KBM-7 (cell line): ENCODE results near the gene BCR.
A peak's percentile ranks its signal among the peaks of the same experiment; 100 is the strongest.

Source experiments
- DNase-seq: peaks from one replicate; pipeline ENCODE4 v3.0.0-alpha.2; 2015
- in situ Hi-C: fragments of 300-500 bp; cut with MboI; formaldehyde crosslinking; loops from 2 replicates; pipeline ENCODE4 v1.14.3; 2020; ENCODE audit warnings: low sequenced_read_pairs, low pct_unique_long_range_greater_than_20kb, mixed read lengths

Gene BCR

DNA sequence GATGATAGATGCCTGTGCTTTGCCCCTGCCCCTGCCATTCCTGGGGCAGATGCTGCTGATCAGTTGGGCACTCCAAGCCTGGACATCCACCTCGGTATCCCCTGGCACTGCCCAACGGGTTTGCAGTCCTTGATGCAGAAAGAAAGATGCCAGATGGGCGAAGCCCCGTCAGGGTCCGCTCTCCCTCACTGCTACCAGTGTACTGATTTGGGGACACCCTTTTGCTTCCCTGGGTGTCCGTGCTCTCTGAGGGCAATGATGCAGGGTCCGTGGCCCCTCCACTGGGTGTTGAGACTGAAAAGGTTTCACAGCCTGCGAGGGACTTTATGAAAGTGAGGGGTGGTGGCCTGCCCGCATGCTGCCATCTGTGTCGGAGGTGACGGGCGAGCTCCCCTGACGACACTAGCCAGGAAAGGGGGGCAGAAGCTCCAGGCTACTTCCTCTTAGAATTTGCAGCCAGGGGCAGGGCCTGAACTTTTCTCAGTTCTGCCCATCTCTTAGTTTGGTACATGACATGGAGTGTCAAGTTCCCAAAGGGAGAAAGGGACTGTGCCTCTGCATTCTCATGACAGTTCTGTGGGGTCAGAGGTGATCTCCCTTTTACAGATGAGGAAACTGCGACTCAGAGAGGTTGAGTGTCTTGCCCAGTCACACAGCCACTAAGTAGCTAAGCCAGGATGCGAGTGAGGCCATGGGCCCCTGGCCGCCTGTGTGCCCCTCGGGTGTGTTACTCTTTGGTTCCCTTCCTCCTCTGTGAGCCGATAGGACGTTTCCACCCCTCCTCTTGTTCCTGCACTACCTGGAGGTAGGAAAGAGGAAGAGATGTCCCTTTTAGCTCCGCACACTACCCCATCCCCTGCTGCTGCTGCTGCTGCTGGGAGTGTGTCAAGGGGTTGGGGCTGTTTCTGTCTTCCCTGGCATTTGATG, 96.6 kb downstream of the BCR start:
- no peak for DNase-seq
- in situ Hi-C loops = no loop called here

DNA sequence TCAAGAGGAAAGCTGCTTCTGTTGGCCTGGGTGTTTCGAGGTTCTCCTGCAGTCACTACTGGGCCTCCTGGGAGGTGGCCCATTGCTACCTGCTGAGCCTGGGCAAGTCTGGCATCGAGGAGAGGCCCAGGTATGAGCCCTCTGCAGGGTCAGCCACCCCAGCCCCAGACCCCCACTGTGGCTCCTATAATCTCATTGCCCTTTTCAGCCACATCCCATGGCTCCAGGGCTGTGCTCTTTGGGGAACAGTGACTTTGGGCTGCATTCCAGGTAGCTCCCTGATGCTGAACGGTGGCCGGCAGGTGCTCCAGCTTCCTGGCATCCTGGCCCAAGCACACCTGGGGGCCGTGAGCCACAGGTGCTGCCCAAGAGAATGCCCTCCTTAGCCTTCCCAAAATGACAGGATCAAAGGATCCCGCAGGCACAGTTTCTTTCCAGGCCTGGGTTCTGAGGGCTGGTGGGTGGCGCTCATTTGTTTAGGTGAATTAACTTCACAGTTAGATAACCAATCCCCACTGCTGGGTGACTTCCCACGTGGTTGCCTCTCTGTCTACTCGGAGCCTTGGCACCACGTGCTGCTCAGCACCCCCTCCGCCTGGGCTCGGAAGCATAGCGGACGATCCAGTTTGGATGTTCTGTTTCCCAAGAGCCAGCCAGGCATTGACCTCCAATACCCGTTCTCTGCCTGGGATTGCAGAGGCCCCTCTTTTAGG, 97.4 kb downstream of the BCR start:
- in situ Hi-C loops = no loop called here
- no peak for DNase-seq

DNA sequence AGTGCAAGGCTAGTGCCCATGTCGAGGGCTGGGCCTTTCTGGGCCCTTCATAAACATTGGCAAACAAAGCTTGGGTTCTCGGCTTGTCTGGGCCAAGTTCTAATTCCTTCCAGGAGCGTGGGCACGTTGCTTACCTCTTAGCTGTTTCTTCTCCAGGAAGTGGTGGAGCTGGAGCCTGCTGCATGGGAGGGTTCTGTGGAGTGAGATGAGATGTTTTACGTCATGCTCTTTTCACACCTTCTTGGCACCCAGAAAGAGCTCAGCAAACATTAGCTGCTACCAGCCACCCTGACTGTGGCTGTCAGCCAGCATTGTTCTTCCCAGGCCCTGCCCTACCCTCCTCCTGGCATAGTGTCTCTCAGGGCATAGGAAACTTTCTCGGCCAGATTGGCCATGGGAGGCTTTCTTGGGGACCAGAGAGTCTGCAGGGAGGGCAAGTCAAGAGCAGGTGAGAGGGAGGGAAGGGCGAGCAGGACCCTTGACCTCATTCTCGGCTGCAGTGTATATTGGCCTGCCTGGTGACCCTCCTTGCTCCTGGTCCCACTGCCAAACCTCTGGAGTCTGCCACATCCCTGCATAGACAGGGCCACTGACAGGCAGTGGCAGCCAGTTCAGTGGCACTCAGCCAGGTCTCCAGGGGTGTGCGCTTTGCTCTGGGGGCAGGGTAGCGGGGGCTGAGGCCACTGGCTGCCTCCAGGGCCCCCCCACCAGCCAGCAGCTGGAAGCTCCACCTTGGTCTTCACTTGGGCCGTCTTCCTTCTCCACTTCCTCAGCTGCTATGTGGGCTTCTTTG, 98.8 kb downstream of the BCR start:
- in situ Hi-C loops = no loop called here
- DNase-seq = no peak

DNA sequence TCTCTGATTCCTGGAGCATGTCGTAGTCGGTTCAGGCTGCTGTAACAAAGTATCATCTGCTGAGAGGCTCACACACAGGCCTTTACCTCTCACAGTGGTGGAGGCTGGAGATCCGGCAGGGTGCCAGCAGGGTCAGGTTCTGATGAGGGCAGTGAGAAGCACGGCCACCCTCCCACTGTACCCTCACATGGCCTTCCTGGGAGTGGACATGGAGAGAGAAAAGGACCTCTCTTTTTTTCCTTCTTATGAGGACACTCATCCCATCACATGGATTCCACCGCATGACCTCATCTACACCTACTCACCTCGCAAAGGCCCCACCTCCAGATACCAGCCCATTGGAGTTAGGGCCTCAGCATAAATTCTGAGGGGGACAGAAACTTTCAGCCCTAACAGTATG, 99.5 kb downstream of the BCR start:
- no peak for DNase-seq
- in situ Hi-C loops = loop anchor here (10.0 kb wide), 1 partner anchor 105 kb away; no protein-coding TSS in a partner anchor

DNA sequence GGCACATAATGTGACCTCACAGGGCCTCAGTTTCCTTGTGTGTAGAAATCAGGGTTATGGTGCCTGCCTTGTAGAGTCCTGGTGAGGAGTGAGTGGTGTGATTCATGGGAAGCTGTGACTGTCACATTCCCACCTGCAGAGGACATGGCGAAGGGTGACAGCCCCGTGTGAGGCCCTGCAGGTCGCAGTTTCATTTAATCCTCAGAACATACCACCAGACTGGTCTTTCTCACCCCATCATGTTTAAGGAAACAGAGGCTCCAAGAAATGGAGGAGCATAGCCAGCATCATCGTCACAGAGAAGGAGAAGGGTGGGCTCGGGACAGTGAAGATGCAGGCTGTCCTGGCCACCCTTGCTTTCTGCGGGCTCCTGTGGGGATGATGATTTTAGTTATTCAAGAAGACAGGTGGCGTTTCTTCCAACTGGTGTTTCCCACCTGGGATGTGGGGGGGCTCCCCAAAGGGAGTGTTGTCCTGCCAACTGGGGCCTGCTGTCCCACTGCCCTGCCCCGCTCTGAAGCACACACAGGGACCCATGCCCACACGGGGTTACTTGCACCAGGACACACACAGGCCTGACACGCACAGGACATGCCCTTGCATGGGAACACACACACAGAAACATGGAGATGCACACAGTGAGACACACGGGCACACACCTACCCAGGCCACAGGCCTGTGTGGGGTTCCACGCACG, 100.2 kb downstream of the BCR start:
- in situ Hi-C loops = loop anchor here (10.0 kb wide), 1 partner anchor 106 kb away; no protein-coding TSS in a partner anchor
- DNase-seq = no peak

DNA sequence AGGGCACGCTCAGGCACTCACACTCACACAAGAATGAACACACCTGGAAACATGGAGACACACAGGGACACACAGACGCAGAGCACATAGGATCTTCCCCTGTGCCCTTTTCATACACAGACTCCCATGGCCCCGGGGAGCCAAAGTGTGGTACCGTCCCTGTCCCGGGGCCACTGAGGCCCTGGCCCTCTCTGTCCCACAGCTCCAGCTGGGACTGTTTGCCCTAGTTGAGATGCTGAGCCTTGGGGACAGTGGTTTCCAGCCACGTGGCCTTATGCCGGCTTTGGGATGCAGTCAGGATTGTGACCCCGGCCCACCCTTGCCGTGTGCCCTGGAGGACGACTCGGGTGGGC, 100.7 kb downstream of the BCR start:
- in situ Hi-C loops = loop anchor here (10.0 kb wide), 1 partner anchor 106 kb away; no protein-coding TSS in a partner anchor
- no peak for DNase-seq

GRCh38 chr22:23281406-23282088, 101.2 kb downstream of the BCR start:
- DNase-seq = peak; percentile 76
- in situ Hi-C loops = loop anchor here (10.0 kb wide), 1 partner anchor 107 kb away; no protein-coding TSS in a partner anchor

DNA sequence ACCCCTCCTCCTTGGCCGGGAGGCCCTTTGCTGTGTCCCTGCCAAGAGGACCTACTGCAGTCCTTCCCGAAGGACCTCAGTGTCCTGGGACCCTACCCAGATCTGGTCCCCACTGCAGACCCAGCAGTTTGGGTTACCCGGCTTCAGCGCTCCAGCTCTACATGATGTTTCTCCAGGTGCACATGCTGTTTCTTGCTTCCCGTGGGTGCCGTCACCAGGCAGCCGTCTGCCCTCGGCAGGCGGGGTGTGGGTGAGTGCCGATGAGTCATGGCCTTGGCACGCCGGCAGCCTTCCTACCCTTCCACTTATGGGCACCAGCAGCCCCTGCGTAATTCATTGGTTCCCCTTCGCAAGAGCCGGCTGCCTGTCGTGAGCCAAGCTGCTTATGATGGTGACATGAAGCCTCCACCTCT, 101.8 kb downstream of the BCR start:
- in situ Hi-C loops = loop anchor here (10.0 kb wide), 1 partner anchor 107 kb away; no protein-coding TSS in a partner anchor
- DNase-seq = no peak

GRCh38 chr22:23282516-23282915, 102.2 kb downstream of the BCR start:
- DNase-seq = no peak
- in situ Hi-C loops = loop anchor here (10.0 kb wide), 1 partner anchor 108 kb away; no protein-coding TSS in a partner anchor

GRCh38 chr22:23282986-23283385, 102.7 kb downstream of the BCR start:
- in situ Hi-C loops = loop anchor here (10.0 kb wide), 1 partner anchor 108 kb away; no protein-coding TSS in a partner anchor
- DNase-seq = no peak

DNA sequence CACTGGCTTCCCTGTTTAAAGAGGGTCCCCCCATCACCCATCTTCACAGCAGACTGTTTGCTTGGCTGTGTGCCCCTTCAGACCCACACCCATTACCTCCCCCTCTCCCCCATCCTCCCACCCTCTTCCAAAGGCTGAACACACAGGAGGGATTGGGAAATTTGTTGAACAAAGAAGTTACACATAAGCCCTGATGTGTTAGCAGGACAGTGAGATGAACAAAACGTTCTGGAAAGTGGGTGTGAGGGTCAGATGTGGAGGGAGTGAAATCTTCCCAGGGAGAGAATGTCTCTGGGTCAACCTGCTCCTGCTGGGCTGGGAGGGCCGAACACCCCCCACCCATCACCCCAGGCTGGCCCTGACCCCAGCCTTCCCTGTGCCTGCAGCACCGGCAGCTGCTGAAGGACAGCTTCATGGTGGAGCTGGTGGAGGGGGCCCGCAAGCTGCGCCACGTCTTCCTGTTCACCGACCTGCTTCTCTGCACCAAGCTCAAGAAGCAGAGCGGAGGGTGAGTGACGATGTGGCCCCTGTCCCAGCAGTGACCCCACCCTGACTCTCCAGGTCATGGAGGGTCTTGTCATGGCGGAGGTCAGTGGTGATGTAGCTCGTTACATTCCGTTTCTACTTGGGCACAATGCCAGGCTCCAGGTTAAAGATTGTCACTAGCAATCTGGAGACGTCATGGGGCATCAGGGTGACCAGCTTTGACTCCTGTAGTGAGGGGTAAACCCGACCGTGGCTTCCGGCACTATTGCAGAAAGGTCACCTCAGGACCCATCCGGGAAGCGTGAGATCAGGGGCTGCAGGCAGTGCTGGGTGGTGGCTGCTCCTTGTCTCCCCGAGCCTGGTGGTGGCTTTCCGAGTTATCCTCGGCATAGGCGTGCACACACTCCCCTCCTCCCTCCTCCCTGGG, 103.5 kb downstream of the BCR start:
- in situ Hi-C loops = loop anchor here (10.0 kb wide), 1 partner anchor 109 kb away; no protein-coding TSS in a partner anchor
- no peak for DNase-seq

- in situ Hi-C loops = loop anchor here (10.0 kb wide), 1 partner anchor 110 kb away; no protein-coding TSS in a partner anchor
Observed at GRCh38 chr22:23284504-23285033, 104.3 kb downstream of the BCR start.

DNA sequence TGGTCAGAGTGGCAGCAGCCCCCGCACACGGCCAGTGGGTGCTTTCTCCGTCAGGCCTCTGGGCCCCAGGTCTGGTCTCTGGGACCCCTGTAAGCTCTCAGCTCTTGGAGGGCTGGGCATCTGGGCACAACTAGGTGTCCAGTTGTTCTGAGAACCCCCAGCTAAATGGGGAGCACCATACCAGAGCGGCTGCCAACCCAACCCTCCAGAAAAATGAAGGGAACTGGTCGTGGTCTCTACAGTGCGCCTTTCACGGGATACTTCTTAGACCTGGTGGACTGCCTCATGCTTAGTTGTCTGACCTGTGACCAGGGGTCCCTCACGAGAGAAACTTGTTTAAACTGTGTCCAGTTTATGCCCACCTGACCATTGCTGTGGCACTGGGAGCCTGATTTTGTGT, 104.9 kb downstream of the BCR start:
- in situ Hi-C loops = loop anchor here (10.0 kb wide), 1 partner anchor 110 kb away; no protein-coding TSS in a partner anchor

More at GRCh38 chr22:23284504-23285033, 104.3 kb downstream of the BCR start:
- DNase-seq = no peak

DNA sequence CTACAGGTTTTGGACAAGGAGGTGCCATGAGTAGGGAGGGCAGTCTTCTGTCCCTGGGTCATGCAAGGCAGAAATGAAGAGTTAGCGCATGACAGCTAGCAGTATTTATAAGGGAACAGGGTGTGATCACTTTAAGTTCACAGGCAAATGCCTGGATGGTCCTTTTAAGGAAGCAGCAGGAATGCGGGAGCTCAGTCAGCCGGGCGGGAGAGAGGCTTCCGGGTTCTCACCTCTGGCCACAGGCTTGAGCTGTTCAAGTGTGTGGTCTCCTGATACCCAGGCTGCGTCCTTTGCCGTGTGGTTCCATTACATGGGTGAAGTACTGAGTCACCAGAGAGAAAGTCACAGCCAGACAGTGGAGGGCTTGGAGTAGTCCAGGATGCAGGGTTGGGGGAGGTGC, 105.4 kb downstream of the BCR start:
- in situ Hi-C loops = loop anchor here (10.0 kb wide), 1 partner anchor 111 kb away; no protein-coding TSS in a partner anchor
- no peak for DNase-seq

More for the DNA sequence above, 104.9 kb downstream of the BCR start:
- no peak for DNase-seq

- DNase-seq = no peak
- in situ Hi-C loops = loop anchor here (10.0 kb wide), 1 partner anchor 111 kb away; no protein-coding TSS in a partner anchor
Observed at GRCh38 chr22:23286296-23286695, 106.0 kb downstream of the BCR start.
